ENCODE data around the gene NUB1. TPM values are rescaled to one million over a fixed set of nuclear protein-coding genes. Genes with fewer than 3 reads are reported as not detected.

NUB1 gene
- polyA plus RNA-seq, 4 donors: 76.2 to 95.4 (median 85.2) TPM

DNA sequence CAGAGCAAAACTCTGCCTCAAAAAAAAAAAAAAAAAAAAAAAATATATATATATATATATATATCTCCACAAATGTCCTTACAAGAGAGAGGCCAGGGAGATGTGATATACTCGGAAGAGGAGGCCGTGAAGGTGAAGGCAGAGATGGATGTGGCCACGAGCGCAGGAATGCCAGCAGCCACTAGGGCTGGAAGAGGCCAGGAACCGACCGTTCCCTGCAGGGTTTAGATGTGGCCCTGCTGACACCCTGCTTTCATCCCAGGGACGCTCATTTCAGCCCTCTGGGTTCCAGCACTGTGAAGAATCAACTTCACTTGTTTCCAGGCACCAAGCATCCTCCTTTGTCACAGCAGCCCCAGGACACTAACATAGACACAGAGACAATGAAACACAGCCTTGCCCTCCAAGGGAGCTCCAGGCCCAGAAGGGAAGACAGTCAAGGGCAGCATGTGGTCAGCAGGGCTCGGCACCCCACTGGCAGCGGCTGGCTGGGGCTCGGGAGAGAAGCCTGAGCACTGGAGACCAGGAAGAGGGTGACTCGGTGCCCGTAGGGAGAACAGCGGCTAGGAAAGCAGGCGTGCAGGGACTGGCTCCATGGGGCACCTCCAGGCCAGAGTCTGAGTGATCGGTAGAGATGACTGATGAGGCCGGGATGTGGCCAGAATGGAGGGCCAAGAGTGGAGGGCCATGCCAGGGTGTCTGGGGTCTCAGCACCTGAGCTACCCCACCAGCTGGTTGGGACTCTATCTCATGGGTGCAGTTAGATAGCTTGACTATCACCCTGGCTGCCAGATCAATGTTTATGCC, 60.6 kb downstream of the NUB1 start:
- DNase-seq (ENCODE audit: low read depth in 4 of 4, low spot score in 3 of 4): no peak

DNA sequence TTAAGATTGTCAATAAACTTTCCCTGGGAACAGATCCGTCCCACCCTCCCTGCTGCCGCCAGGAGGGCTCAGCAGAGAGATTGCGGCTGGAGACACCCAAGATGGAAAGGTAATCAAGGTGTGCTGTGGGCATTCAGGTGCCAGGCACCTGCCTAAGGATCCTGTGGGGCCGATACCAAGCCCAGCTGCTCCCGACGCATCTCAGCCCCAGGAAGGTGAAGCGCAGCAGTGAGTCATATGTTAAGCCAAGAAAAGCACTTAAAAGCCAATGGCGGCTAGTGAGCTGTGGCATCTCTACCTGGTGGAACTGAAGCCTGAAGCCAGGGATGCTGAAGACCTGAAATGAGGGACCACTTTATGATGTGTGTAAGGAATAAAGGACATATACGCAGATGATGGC, 62.2 kb downstream of the NUB1 start:
- no peak for DNase-seq (ENCODE audit: low read depth in 4 of 4, low spot score in 3 of 4)

DNA sequence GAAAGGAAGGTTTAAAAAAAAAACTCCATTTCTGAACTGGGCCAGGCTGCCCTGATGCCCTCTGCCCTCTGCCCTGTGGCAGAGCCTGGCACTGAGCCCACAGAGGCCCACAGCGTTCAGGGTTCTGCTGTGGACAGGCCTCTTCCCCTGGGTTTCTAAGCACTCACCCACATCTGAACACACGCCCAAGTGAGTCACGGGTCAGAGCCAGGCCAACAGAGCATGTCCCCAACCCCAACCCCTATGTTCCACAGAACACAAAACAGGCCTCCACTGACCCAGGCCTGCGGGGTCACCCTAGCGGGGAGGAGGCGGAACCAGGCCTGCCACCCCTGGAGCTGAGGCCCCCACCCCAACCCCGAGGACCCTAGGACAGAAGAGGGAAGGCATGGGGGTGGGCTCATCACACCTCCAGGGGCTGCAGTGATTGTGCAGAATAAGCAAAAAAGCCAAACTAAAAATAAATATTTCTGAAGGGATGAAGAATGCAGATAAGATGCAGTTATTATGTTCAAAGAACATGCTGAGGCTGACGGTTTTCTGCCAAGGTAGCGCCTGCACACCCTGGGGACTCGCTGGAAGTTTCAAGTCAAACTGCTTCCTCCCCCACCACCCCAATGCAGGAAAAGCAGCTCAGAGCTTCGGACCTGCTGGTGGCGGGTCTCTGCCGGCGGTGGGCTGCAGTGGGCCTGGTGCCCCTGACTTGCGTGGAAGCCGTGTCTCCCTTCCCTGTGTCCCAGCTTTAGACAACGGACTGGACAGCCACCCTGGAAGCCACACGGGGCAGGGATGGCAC, 62.8 kb downstream of the NUB1 start:
- DNase-seq (ENCODE audit: low read depth in 4 of 4, low spot score in 3 of 4): no peak

DNA sequence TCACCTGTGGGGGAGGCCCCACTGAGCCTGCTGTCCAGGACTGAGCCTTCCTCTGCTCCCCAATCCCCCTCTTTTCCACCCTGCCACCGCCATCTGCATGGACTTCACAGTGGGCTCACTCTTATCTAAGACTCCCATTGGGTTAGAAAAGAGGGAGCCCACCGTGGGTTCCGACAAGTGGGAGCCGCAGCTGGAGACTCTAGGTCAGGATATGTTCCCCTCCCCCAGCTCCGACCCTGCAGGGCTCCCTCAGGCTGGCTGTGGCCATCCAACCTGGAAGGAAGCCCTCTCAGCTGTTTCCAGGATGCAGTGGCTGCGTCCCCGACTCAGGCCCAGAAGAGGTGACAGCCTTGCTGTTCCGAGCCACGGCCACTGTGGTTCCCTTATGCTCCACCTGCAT, 63.4 kb downstream of the NUB1 start:
- DNase-seq (ENCODE audit: low read depth in 4 of 4, low spot score in 3 of 4): no peak

DNA sequence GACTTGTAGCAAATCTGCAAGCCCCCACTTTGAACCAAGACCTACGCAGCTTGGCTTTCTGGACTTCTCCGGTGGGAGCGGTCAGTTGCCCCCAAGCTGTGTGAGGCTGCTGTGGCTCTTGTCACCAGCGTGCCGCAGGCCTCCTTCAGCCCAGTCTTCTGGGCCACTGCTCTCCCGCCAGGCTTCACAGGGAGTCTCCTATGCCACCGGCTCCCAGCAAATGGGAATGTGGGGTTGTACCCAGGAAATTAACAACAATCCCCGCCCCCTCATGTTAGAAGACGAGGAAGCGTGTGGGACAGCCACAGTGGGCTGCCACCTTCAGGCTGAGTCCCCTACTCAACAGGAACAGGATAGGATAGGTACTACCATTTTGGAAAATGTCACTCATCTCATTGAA, 64.0 kb downstream of the NUB1 start:
- DNase-seq (ENCODE audit: low read depth in 4 of 4, low spot score in 3 of 4): no peak

DNA sequence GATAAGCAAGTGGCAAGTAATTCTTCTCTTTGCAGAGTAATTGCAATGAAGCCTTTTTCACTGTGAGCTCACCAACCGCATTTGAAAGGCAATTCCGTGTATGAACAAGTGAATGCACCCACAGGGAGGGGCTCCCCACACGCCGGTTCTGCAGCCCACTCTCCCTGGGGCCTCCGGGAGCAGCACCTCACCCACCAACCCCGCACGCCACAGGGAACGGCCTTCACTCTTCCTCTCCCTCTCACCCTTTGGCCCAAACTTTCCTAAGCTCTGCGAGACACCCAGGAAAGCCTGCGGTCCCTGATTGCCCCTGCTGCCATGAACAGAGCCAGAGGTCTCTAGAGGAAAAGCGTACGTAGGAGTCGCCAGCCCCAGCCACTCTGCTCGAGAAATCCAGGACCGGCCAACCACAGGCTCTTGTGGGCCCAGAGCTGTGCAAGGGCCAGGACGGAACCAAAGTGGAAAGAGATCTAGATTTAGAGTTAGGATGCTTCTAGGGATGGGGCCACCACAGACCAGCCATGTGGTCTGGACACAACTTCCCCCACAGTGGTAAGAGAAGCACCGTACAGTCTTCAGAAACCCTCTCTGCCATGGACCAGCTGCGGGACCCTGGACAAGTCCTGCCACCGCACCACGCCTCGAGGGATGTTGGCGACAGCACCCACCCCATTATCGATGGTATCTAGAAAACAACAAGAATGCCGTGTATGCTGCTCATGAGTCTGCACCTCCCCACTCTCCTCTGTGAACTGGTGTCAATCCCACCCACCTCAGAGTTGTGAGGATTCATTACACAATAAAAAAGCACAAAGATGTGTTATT, 64.7 kb downstream of the NUB1 start:
- DNase-seq (ENCODE audit: low read depth in 4 of 4, low spot score in 3 of 4): no peak

DNA sequence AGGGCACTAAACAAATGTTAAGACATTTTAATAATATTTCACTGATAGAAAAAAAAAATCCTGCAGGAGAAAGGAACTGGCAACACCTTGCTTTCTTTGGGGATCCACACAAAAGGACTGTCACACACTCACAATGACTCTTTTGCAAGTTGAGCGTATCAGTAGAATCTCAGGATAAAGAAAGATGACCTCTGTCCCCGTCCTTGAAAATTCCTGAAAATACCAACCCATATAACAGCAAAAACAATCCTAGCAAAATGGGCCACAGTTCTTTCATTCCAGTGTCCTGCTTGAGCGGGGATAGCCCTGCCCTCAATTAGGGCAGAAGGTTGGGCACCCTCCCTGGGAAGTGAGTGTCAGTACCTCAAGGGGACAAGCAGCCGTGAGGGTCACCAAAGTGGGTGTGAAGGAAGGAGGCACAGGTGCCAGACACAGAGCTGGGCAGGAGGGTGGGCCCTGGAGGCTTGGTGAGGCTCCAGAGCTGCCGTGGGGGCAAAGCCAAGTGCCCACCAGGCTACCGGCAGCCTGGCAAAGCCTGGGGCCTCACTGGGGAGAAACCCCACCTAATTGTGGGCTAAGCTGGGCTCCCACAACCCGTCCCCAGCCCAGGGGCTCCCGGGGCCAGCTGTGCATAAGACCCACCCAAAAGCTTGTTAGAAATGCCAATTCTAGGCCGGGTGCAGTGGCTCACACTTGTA, 65.4 kb downstream of the NUB1 start:
- no peak for DNase-seq (ENCODE audit: low read depth in 4 of 4, low spot score in 3 of 4)

DNA sequence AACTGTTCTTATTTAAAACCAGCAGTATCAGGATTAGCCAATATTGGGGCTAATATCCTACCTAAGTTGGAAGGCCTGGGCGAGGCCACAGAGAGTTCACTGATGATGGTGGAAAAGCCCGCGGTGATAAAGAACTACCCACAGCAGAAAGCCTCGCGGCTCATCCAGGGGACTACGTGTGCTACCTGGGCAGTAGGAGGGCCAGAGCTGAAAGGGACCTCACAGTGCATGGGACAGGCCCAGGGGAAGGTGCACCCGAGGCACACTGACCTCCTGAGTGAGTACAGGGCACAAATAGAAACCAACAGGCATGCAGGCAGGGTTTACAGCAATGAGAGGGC, 66.9 kb downstream of the NUB1 start:
- DNase-seq (ENCODE audit: low read depth in 4 of 4, low spot score in 3 of 4): no peak

DNA sequence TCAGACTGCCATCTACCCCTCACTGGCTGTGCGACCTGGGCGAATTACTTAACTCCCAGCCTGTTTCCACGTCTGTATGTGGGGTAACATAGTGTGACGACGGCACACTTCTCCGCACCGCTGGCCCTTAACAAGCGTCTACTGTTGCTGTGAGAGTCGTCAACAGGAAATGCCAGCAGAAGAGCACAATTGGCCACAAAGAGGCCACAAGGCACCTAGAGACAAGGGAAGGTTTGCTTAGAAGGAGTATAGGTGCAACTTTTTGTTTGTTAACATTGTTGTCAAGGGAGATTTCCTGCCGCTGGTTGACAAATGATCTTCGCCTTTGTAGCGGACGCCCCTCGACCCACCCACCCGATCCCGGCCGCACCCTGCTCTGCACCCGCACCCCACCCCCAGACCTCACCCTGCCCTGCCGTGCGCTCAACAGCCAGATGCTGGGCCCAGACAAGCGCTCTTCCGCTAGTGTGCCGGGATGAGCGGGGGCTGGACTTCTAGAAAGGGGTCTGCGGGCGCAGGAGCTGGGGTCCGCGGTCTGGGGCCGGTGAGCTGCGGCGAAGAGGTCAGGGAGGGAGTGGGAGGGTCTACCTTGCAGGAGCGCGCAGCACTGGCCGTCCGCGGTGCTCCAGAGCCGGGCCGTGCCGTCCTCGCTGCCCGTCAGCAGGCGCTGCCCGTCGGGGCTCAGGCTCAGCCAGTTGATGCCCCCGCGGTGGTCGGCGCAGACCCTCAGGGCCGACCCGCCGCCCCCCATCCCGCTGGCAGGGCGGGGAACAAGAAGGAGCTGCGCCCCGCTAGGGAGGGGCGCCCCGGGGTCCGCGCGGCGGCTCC, 67.4 kb downstream of the NUB1 start:
- no peak for DNase-seq (ENCODE audit: low read depth in 4 of 4, low spot score in 3 of 4)

DNA sequence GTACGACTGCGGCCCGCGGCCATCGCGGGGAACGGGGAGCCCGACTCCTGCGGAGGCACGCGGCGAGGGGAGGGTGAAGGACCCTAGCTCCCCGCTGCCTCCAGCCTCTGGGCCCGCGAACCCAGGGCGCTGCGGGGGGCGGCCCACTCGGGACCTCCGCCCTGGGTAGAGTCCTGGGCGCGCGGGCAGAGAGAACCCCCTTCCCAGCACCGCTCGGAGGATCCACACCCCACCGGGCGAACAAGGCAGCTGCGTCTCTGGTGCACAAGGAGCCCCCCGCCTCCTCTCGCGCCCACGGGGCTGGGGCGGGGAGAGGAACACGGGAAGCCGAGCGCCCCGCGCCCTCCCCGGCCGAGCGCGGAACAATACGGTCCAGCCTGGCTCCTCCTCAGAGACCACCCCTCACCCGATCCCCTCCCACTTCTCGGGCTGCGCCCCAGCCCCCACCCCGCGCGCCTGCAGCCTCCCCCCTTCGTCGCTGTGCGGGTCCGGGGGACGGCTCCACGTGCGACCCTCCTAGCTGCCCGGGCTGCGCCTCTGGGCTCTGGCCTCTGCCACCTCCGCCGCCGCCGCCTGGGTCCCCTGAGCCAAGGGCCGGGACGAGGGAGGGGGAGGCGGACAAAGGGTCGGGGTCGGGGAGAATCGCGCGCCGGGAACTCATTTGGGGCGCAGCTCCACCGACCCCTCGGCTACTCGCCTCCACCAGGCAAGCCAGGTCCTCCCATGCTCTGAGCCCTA, 68.2 kb downstream of the NUB1 start, which contains the start of gene WDR86:
Gene WDR86, minus strand, starts transcription at position 372 of the 738 bp plus-strand sequence. CDS start 449 bp downstream, outside the sequence.
- no peak for DNase-seq (ENCODE audit: low read depth in 4 of 4, low spot score in 3 of 4)

DNA sequence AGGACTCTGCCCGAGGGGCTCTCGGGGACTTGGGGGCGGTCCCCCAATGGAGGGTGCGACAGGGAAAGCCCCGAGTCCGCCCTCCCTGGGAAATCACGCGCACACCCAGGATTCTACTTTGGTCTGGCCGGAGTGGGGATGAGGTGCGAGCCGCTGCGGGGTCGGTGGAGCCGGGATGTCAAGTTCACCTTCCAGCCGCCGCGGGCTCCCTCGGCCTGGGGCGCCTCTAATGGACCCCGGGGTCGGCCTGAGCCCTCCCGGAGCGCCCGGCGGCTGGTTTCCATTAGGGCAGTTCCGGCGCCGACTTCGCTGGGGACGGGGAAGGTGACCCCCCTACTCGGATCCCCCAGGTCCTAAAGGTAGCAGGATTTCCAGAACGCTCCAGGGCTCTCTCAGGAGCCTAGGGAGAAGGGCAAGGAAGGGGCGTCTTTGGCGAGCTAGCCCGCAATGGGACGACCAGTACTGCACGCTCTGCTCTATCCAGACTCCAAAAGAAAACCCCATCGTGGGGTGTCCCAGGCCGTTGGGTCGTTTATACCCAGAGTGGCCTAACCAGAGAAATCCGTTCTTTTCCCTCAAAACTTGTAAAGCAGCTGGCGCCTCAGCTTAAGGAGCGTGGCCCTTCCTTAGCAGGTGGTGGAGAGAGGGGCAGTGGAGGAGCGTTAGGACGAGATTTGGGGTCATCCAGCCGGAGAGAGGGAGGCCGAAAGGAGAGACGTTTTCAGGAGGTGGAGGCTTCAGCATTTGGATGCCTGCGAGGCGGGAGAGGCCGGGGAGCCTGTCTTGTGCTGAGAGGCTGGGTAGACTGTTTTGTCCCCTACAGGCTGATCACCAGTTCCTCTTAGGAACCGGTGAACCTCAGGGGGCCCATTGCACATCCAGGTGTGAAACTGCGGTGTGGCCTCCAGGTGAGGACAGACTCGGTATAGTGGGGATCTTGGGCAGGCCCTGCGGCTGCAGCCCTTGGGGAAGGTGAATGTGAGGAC, 69.1 kb downstream of the NUB1 start:
- DNase-seq (ENCODE audit: low read depth in 4 of 4, low spot score in 3 of 4): no peak

DNA sequence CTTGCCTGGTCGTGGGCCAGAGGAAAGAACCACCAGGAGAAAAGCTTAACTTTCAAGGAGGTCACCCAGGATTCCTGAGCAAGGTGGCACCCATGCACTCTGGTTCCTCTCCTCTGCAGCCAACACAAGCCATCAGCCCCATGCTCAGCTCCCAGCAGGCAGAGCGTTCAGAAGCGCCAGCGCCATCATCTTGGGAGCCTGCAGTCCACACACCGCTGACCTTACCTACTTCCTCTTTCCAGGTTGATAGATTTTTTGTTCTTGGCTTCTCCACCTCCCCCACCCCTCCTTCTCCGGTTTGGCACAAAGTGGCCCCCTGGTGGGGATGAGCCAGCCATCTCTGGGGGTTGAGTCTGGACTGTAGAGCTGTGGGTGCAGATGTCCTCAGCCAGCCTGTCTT, 69.9 kb downstream of the NUB1 start:
- no peak for DNase-seq (ENCODE audit: low read depth in 4 of 4, low spot score in 3 of 4)

DNA sequence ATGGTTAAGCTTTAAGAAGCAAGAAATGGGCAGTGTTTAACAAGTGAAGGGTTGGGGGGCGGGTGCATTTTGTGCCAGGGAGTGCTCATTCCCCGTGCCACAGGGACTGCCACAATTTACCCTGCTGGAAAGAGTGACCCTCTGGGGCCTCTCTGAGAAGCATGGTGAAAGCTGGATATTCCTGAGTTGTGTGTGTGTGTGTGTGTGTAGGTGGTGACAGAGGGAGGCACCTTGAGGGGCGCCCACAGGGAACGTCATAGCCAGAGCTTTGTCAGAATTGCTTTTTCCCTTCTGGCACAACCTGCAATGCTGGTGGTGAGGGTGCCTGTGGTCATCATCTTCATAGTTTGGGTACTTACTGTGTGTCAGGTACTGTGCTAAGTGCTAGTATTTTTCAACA, 70.7 kb downstream of the NUB1 start:
- no peak for DNase-seq (ENCODE audit: low read depth in 4 of 4, low spot score in 3 of 4)

DNA sequence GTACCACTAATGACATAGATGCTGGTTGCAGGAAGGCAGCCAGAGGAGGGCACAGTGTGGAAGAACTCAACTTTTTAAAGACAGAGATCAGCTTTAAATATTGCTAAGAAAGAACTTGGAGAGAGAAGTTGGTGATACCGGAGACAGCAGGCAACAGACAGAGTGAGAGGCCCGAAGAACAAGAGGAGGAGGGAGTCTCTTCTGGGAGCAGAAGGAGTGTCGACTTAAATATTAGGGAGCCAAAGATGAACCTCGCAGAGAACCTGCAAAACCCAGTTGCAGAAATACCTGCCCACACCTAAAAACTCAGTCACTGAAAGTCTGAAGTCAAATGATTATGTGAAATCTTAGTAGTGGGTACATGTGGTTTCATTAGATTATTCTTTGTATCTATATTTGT, 71.6 kb downstream of the NUB1 start:
- DNase-seq (ENCODE audit: low read depth in 4 of 4, low spot score in 3 of 4): no peak

DNA sequence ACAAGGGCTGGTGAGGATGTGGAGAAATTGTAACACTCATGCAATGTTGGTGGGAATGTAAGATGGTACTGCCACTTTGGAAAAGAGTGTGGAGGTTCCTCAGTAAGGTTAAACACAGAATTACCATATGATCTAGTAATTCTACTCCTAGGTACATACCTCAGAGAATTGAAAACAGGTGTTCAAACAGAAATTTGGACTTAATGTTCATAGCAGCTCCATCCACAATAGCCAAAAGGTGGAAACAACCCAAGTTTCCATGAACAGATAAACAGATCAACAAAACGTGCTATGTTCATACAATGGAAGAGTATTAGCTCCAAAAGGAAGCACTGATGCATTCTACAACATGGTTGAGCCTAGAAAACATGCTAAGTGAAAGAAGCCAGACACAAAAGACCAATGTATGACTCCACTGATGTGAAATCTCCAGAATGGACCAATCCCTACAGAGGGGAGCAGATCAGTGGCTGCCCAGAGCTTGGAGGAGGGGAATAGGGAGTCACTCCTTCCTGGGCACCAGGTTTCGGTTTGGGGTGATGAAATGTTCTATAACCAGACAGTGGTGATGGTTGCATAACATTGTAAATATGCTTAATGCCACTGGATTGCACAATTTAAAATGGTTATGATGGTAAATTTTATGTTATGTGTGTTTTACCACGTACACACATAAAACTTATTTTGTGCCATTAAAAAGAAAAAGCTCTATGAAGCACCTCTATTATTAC, 73.9 kb downstream of the NUB1 start:
- DNase-seq (ENCODE audit: low read depth in 4 of 4, low spot score in 3 of 4): no peak

DNA sequence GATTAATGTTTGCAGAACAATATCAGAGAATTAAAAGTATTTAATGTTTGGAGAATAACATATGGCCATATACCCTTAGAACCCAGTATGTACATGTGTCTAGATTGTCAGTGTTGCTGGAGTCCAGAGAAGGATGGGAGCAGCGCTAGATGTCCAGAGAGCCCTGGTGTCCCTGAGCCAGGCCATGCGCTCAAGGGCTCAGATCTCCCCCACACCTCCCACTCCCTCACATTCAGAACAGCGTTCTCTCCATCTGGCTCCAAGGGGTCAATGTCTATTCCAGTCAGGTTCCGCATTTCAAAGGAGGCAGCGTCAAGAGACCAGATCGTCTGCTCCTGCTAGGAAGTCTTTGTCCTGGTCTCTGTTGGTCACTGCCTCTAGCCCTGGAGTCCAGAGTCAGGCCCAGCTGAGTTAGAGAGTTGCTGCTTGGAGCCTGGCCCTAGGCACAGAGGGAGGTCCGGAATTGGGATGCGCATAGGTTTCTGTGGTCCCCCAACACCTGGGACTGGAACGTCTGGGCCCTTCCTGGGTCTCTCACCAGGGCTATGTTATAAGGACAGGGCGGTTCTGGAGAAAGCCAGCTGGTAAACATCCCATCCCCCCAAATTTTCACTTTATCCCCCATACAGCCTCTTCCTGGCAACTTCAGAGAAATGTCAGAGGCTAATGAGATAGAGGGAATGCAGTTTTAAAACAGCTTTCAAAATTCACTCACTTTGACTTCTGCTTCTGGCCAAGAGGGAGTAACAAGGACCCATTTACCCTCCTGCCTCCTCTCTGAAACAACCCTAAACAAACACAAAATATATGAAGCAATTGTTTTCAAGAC, 74.7 kb downstream of the NUB1 start:
- DNase-seq (ENCODE audit: low read depth in 4 of 4, low spot score in 3 of 4): no peak

Data from left renal pelvis (tissue), 4 donors.